HCT116 (cell line): ENCODE data around the gene ATP5MC3. TPM values are rescaled to one million over a fixed set of nuclear protein-coding genes. Genes with fewer than 3 reads are reported as not detected.

Experiments
- ATAC-seq: fragments of 200-7000 bp; cut with Tn5 transposase; 2 replicates; pipeline ENCODE4 v1.9.1; 2020; ENCODE audit warnings: mild to moderate bottlenecking, moderate library complexity
- BruUV-seq: library from RNA; stranded (reverse); fragments of 400-500 nt; replicated peaks from 2 replicates; lab custom pipeline; 2021; lab: Mats Ljungman, UMichigan
- CTCF ChIA-PET: fragments of 300-600 bp; sonication (Branson Sonifier 250); formaldehyde crosslinking; loops from one replicate; lab custom pipeline; 2021; ENCODE audit warnings: antibody characterized with exemption; lab: Charles Lee
- POLR2A ChIA-PET: fragments of 300-600, 350-600 bp; sonication (Branson Sonifier 250); formaldehyde crosslinking; loops from one replicate; lab custom pipeline; 2021; ENCODE audit warnings: antibody characterized with exemption; lab: Charles Lee
- RAD21 ChIA-PET, 2 experiments: fragments of 300-600 bp; sonication (Branson Sonifier 250); formaldehyde crosslinking; loops; one replicate each; lab custom pipeline; 2023; ENCODE audit warnings: low total read pairs in 2 of 2; ENCODE audit not compliant: uncharacterized antibody in 2 of 2, unreplicated experiment in 2 of 2, low non-redundant PET in 1 of 2; lab: Charles Lee
- DNase-seq: peaks from one replicate; pipeline ENCODE4 v3.0.0-alpha.2; 2010; ENCODE audit warnings: low read depth, low spot score
- H2AFZ ChIP-seq: fragments of 200-600 bp; shearing (Covaris generic), sonication (generic); 2 replicates; pipeline ENCODE4 v1.6.1; 2017; ENCODE audit warnings: low read depth, mixed run types, mixed read lengths, antibody characterized with exemption, low read length; ENCODE audit not compliant: poor library complexity, severe bottlenecking
- H3K27ac ChIP-seq: 2 replicates; pipeline ENCODE4 v1.5.1; 2012; ENCODE audit warnings: low read depth, low read length
- H3K27me3 ChIP-seq: fragments of 200-600 bp; sonication (generic); 2 replicates; pipeline ENCODE4 v1.6.1; 2016; ENCODE audit warnings: mixed run types, low read length, mixed read lengths; ENCODE audit not compliant: insufficient read depth
- H3K36me3 ChIP-seq, 2 experiments: fragments of 200-500 bp in 1 of 2; fragments of 200-600 bp in 1 of 2; sonication (Bioruptor generic) in 1 of 2; sonication (generic) in 1 of 2; 2 replicates each; pipeline versions ENCODE4 v1.5.1 to v1.6.1; 2014 to 2016; ENCODE audit warnings: low read length in 2 of 2, inconsistent platforms in 1 of 2, mixed read lengths in 1 of 2, mixed run types in 1 of 2; ENCODE audit not compliant: insufficient read depth in 2 of 2, control insufficient read depth in 1 of 2
- H3K4me1 ChIP-seq, 2 experiments: fragments of 200-600 bp in 1 of 2; sonication (generic) in 1 of 2; 2 replicates each; pipeline versions ENCODE4 v1.5.1 to v1.6.1; 2012 to 2017; ENCODE audit warnings: low read length in 2 of 2, inconsistent platforms in 1 of 2, mild to moderate bottlenecking in 1 of 2, mixed read lengths in 1 of 2, mixed run types in 1 of 2, moderate library complexity in 1 of 2; ENCODE audit not compliant: insufficient read depth in 2 of 2, control insufficient read depth in 1 of 2
- H3K4me2 ChIP-seq: fragments of 200-600 bp; sonication (generic); 2 replicates; pipeline ENCODE4 v1.6.1; 2017; ENCODE audit warnings: mixed run types, low read length, mixed read lengths
- H3K4me3 ChIP-seq, 2 experiments: fragments of 200-600 bp in 1 of 2; sonication (generic) in 1 of 2; replicated peaks in 1 of 2; 2 replicates each; pipeline ENCODE4 v1.5.1; 2011 to 2016; ENCODE audit warnings: low read length in 2 of 2, control low read depth in 1 of 2, low read depth in 1 of 2, mild to moderate bottlenecking in 1 of 2, mixed read lengths in 1 of 2, mixed run types in 1 of 2
- H3K79me2 ChIP-seq: fragments of 200-600 bp; sonication (generic); 2 replicates; pipeline ENCODE4 v1.6.1; 2017; ENCODE audit warnings: mild to moderate bottlenecking, mixed run types, low read length, moderate library complexity, mixed read lengths; ENCODE audit not compliant: insufficient read depth
- H3K9ac ChIP-seq: fragments of 200-600 bp; sonication (generic); 2 replicates; pipeline ENCODE4 v1.6.1; 2016; ENCODE audit warnings: low read length, mixed read lengths
- H3K9me2 ChIP-seq: fragments of 200-600 bp; sonication (generic), shearing (Covaris generic); 2 replicates; pipeline ENCODE4 v1.6.1; 2017; ENCODE audit warnings: mixed run types, mild to moderate bottlenecking, moderate library complexity; ENCODE audit not compliant: insufficient read depth
- H3K9me3 ChIP-seq, 2 experiments: fragments of 200-500 bp in 1 of 2; fragments of 200-600 bp in 1 of 2; sonication (Bioruptor generic) in 1 of 2; sonication (generic) in 1 of 2; 2 replicates each; pipeline ENCODE4 v1.6.1; 2014 to 2017; ENCODE audit warnings: low read length in 2 of 2, mixed read lengths in 2 of 2, inconsistent platforms in 1 of 2, low read depth in 1 of 2, mild to moderate bottlenecking in 1 of 2, mixed run types in 1 of 2, moderate library complexity in 1 of 2; ENCODE audit not compliant: control insufficient read depth in 1 of 2, insufficient read depth in 1 of 2
- H4K20me1 ChIP-seq: fragments of 200-600 bp; sonication (generic), shearing (Covaris generic); 2 replicates; pipeline ENCODE4 v1.6.1; 2017; ENCODE audit warnings: mixed run types, mild to moderate bottlenecking, moderate library complexity; ENCODE audit not compliant: insufficient read depth
- CBX3 ChIP-seq: IDR thresholded peaks from 2 replicates; pipeline ENCODE4 v1.6.1; 2012; ENCODE audit warnings: low read depth
- CEBPB ChIP-seq: IDR thresholded peaks from 2 replicates; pipeline ENCODE4 v1.6.1; 2012; ENCODE audit warnings: low read depth
- EGR1 ChIP-seq: IDR thresholded peaks from 2 replicates; pipeline ENCODE4 v1.6.1; 2012; ENCODE audit warnings: low read depth
- ELF1 ChIP-seq: IDR thresholded peaks from 2 replicates; pipeline ENCODE4 v1.6.1; 2012; ENCODE audit warnings: low read depth, borderline replicate concordance
- EZH2 ChIP-seq: fragments of 200-600 bp; sonication (generic); IDR thresholded peaks from 2 replicates; pipeline ENCODE4 v1.6.1; 2017; ENCODE audit warnings: antibody characterized with exemption, mixed run types
- EZH2phosphoT487 ChIP-seq: fragments of 200-600 bp; IDR thresholded peaks from 2 replicates; pipeline ENCODE4 v1.6.1; 2018; ENCODE audit warnings: antibody characterized with exemption, borderline replicate concordance
- JUND ChIP-seq: IDR thresholded peaks from 2 replicates; pipeline ENCODE4 v1.6.1; 2012
- POLR2AphosphoS5 ChIP-seq: IDR thresholded peaks from 2 replicates; pipeline ENCODE4 v1.6.1; 2011; ENCODE audit warnings: mild to moderate bottlenecking, low read depth, low read length, moderate library complexity
- RAD21 ChIP-seq: IDR thresholded peaks from 2 replicates; pipeline ENCODE4 v1.6.1; 2012; ENCODE audit warnings: low read depth, mild to moderate bottlenecking
- REST ChIP-seq: IDR thresholded peaks from 2 replicates; pipeline ENCODE4 v1.6.1; 2012; ENCODE audit warnings: low read depth
- SIN3A ChIP-seq: IDR thresholded peaks from 2 replicates; pipeline ENCODE4 v1.6.1; 2012; ENCODE audit warnings: low read depth
- SRF ChIP-seq: IDR thresholded peaks from 2 replicates; pipeline ENCODE4 v1.6.1; 2012; ENCODE audit warnings: low read depth
- TCF7L2 ChIP-seq: IDR thresholded peaks from 2 replicates; pipeline ENCODE4 v1.7.0; 2011; ENCODE audit warnings: borderline replicate concordance, inconsistent platforms; ENCODE audit not compliant: insufficient read depth, insufficient read length; ENCODE audit errors: extremely low read depth
- YY1 ChIP-seq: IDR thresholded peaks from 2 replicates; pipeline ENCODE4 v1.6.1; 2011; ENCODE audit warnings: low read length, low read depth, moderate library complexity, mild to moderate bottlenecking; ENCODE audit not compliant: insufficient replicate concordance; ENCODE audit errors: extremely low read depth
- intact Hi-C: fragments of 100-400 bp; cut with micrococcal nuclease; formaldehyde crosslinking; loops from 2 replicates; pipeline ENCODE4 v1.10.0; 2022
- total RNA-seq: library from RNA; stranded (reverse); gene quantifications from one replicate; pipeline ENCODE4 v1.2.1, GENCODE V29; 2021; ENCODE audit not compliant: unreplicated experiment
- TF ChIP-seq, protein P1 (sequence below), 3 experiments: fragments of 200-600 bp in 1 of 3; sonication (generic) in 1 of 3; IDR thresholded peaks in 2 of 3; conservative IDR thresholded peaks in 1 of 3; 2 replicates each; pipeline ENCODE4 v1.5.1; 2012 to 2017; ENCODE audit warnings: low read depth in 2 of 3, low read length in 2 of 3, antibody characterized with exemption in 1 of 3, borderline replicate concordance in 1 of 3, control low read depth in 1 of 3, mild to moderate bottlenecking in 1 of 3, mixed read lengths in 1 of 3, mixed run types in 1 of 3, moderate library complexity in 1 of 3; ENCODE audit not compliant: insufficient read depth in 1 of 3

The ATP5MC3 gene
- total RNA-seq, 1 experiment from 2014 or later: 361 TPM

DNA sequence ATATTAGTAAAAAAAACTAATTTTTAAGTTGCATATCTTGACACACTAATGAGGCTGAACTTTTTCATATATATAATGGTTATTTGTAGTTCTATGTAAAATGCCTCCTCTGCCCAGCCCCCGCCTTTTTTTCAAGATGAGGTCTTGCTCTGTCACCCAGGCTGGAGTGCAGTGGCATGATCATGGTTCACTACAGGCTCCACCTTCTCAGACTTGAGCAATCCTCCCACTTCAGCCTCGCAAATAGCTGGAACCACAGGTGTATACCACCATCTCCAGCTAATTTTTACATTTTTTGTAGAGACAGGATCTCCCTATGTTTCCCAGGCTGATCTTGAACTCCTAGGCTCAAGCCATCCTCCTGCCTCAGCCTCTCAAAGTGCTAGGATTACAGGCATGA is 37.8 kb downstream of the ATP5MC3 start:
- H3K27me3 ChIP-seq: no peaks in the 10 kb centered on the region
- ATAC-seq (no peak), DNase-seq (no peak)
- ChIA-PET RAD21 (no interaction called here), POLR2A (no interaction called here), CTCF (no interaction called here)
- H2AFZ ChIP-seq: no peak overlapping the region
- H3K4me3 ChIP-seq: no peak overlapping the region
- H3K79me2 ChIP-seq: peaks cover 23% of the 10 kb centered on the region
- no peak overlapping the region for H3K9ac ChIP-seq
- no TSS peak for BruUV-seq
- H3K4me2 ChIP-seq: no peak overlapping the region
- no peaks in the 10 kb centered on the region for H3K4me1 ChIP-seq
- TF ChIP-seq JUND: no peak
- TF ChIP-seq SIN3A: no peak
- no peak for TF ChIP-seq TCF7L2
- H4K20me1 ChIP-seq: no peaks in the 10 kb centered on the region
- H3K9me3 ChIP-seq: no peaks in the 10 kb centered on the region
- H3K9me2 ChIP-seq: no peaks in the 10 kb centered on the region
- intact Hi-C loops: no loop called here
- H3K27ac ChIP-seq: no peak overlapping the region
- H3K36me3 ChIP-seq: no peaks in the 10 kb centered on the region

- Histone ChIP-seq H2AFZ (no peak overlapping the region), H3K9ac (no peak overlapping the region), H3K4me2 (no peak overlapping the region), H3K79me2 (peaks cover 20% of the 10 kb centered on the region), H3K4me3 (no peak overlapping the region), H3K27me3 (no peaks in the 10 kb centered on the region), H3K9me2 (no peaks in the 10 kb centered on the region), H3K36me3 (no peaks in the 10 kb centered on the region), H3K4me1 (no peaks in the 10 kb centered on the region), H3K27ac (no peak overlapping the region), H4K20me1 (no peaks in the 10 kb centered on the region), H3K9me3 (no peaks in the 10 kb centered on the region)
- intact Hi-C loops: no loop called here
- no peak for ATAC-seq
- no TSS peak for BruUV-seq
- no peak for DNase-seq
- RAD21 ChIA-PET: no interaction called here
- POLR2A ChIA-PET: no interaction called here
- TF ChIP-seq EZH2phosphoT487 (no peak), SRF (no peak), POLR2AphosphoS5 (no peak), EGR1 (no peak), CEBPB (no peak), CBX3 (no peak), YY1 (no peak), JUND (no peak), ELF1 (no peak), REST (no peak), EZH2 (no peak), SIN3A (no peak), RAD21 (no peak)
- TF ChIP-seq, protein P1, sequence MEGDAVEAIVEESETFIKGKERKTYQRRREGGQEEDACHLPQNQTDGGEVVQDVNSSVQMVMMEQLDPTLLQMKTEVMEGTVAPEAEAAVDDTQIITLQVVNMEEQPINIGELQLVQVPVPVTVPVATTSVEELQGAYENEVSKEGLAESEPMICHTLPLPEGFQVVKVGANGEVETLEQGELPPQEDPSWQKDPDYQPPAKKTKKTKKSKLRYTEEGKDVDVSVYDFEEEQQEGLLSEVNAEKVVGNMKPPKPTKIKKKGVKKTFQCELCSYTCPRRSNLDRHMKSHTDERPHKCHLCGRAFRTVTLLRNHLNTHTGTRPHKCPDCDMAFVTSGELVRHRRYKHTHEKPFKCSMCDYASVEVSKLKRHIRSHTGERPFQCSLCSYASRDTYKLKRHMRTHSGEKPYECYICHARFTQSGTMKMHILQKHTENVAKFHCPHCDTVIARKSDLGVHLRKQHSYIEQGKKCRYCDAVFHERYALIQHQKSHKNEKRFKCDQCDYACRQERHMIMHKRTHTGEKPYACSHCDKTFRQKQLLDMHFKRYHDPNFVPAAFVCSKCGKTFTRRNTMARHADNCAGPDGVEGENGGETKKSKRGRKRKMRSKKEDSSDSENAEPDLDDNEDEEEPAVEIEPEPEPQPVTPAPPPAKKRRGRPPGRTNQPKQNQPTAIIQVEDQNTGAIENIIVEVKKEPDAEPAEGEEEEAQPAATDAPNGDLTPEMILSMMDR (IDR thresholded peaks at IDR 0.05 in 2 of 3, conservative IDR thresholded peaks at IDR 0.05 in 1 of 3; ENCODE audit: borderline replicate concordance in 1 of 3, insufficient read depth in 1 of 3, low read depth in 2 of 3, low read length in 2 of 3): no peak
- TF ChIP-seq, all 23 proteins: peak for 0
- CTCF ChIA-PET: no interaction called here
Observed at GRCh38 chr2:175143191-175143590, 38.3 kb downstream of the ATP5MC3 start.
